HCT116 (cell line): ENCODE data around the gene LRRC53. TPM values are rescaled to one million over a fixed set of nuclear protein-coding genes. Genes with fewer than 3 reads are reported as not detected.

Source experiments
- ATAC-seq: fragments of 200-7000 bp; cut with Tn5 transposase; 2 replicates; pipeline ENCODE4 v1.9.1; 2020; ENCODE audit warnings: mild to moderate bottlenecking, moderate library complexity
- BruUV-seq: library from RNA; stranded (reverse); fragments of 400-500 nt; replicated peaks from 2 replicates; lab custom pipeline; 2021; lab: Mats Ljungman, UMichigan
- CTCF ChIA-PET: fragments of 300-600 bp; sonication (Branson Sonifier 250); formaldehyde crosslinking; loops from one replicate; lab custom pipeline; 2021; ENCODE audit warnings: antibody characterized with exemption; lab: Charles Lee
- POLR2A ChIA-PET: fragments of 300-600, 350-600 bp; sonication (Branson Sonifier 250); formaldehyde crosslinking; loops from one replicate; lab custom pipeline; 2021; ENCODE audit warnings: antibody characterized with exemption; lab: Charles Lee
- RAD21 ChIA-PET, 2 experiments: fragments of 300-600 bp; sonication (Branson Sonifier 250); formaldehyde crosslinking; loops; one replicate each; lab custom pipeline; 2023; ENCODE audit warnings: low total read pairs in 2 of 2; ENCODE audit not compliant: uncharacterized antibody in 2 of 2, unreplicated experiment in 2 of 2, low non-redundant PET in 1 of 2; lab: Charles Lee
- DNase-seq: peaks from one replicate; pipeline ENCODE4 v3.0.0-alpha.2; 2010; ENCODE audit warnings: low read depth, low spot score
- H2AFZ ChIP-seq: fragments of 200-600 bp; shearing (Covaris generic), sonication (generic); 2 replicates; pipeline ENCODE4 v1.6.1; 2017; ENCODE audit warnings: low read depth, mixed run types, mixed read lengths, antibody characterized with exemption, low read length; ENCODE audit not compliant: poor library complexity, severe bottlenecking
- H3K27ac ChIP-seq: 2 replicates; pipeline ENCODE4 v1.5.1; 2012; ENCODE audit warnings: low read depth, low read length
- H3K27me3 ChIP-seq: fragments of 200-600 bp; sonication (generic); 2 replicates; pipeline ENCODE4 v1.6.1; 2016; ENCODE audit warnings: mixed run types, low read length, mixed read lengths; ENCODE audit not compliant: insufficient read depth
- H3K36me3 ChIP-seq, 2 experiments: fragments of 200-500 bp in 1 of 2; fragments of 200-600 bp in 1 of 2; sonication (Bioruptor generic) in 1 of 2; sonication (generic) in 1 of 2; 2 replicates each; pipeline versions ENCODE4 v1.5.1 to v1.6.1; 2014 to 2016; ENCODE audit warnings: low read length in 2 of 2, inconsistent platforms in 1 of 2, mixed read lengths in 1 of 2, mixed run types in 1 of 2; ENCODE audit not compliant: insufficient read depth in 2 of 2, control insufficient read depth in 1 of 2
- H3K4me1 ChIP-seq, 2 experiments: fragments of 200-600 bp in 1 of 2; sonication (generic) in 1 of 2; 2 replicates each; pipeline versions ENCODE4 v1.5.1 to v1.6.1; 2012 to 2017; ENCODE audit warnings: low read length in 2 of 2, inconsistent platforms in 1 of 2, mild to moderate bottlenecking in 1 of 2, mixed read lengths in 1 of 2, mixed run types in 1 of 2, moderate library complexity in 1 of 2; ENCODE audit not compliant: insufficient read depth in 2 of 2, control insufficient read depth in 1 of 2
- H3K4me2 ChIP-seq: fragments of 200-600 bp; sonication (generic); 2 replicates; pipeline ENCODE4 v1.6.1; 2017; ENCODE audit warnings: mixed run types, low read length, mixed read lengths
- H3K4me3 ChIP-seq, 2 experiments: fragments of 200-600 bp in 1 of 2; sonication (generic) in 1 of 2; replicated peaks in 1 of 2; 2 replicates each; pipeline ENCODE4 v1.5.1; 2011 to 2016; ENCODE audit warnings: low read length in 2 of 2, control low read depth in 1 of 2, low read depth in 1 of 2, mild to moderate bottlenecking in 1 of 2, mixed read lengths in 1 of 2, mixed run types in 1 of 2
- H3K79me2 ChIP-seq: fragments of 200-600 bp; sonication (generic); 2 replicates; pipeline ENCODE4 v1.6.1; 2017; ENCODE audit warnings: mild to moderate bottlenecking, mixed run types, low read length, moderate library complexity, mixed read lengths; ENCODE audit not compliant: insufficient read depth
- H3K9ac ChIP-seq: fragments of 200-600 bp; sonication (generic); 2 replicates; pipeline ENCODE4 v1.6.1; 2016; ENCODE audit warnings: low read length, mixed read lengths
- H3K9me2 ChIP-seq: fragments of 200-600 bp; sonication (generic), shearing (Covaris generic); 2 replicates; pipeline ENCODE4 v1.6.1; 2017; ENCODE audit warnings: mixed run types, mild to moderate bottlenecking, moderate library complexity; ENCODE audit not compliant: insufficient read depth
- H3K9me3 ChIP-seq, 2 experiments: fragments of 200-500 bp in 1 of 2; fragments of 200-600 bp in 1 of 2; sonication (Bioruptor generic) in 1 of 2; sonication (generic) in 1 of 2; 2 replicates each; pipeline ENCODE4 v1.6.1; 2014 to 2017; ENCODE audit warnings: low read length in 2 of 2, mixed read lengths in 2 of 2, inconsistent platforms in 1 of 2, low read depth in 1 of 2, mild to moderate bottlenecking in 1 of 2, mixed run types in 1 of 2, moderate library complexity in 1 of 2; ENCODE audit not compliant: control insufficient read depth in 1 of 2, insufficient read depth in 1 of 2
- H4K20me1 ChIP-seq: fragments of 200-600 bp; sonication (generic), shearing (Covaris generic); 2 replicates; pipeline ENCODE4 v1.6.1; 2017; ENCODE audit warnings: mixed run types, mild to moderate bottlenecking, moderate library complexity; ENCODE audit not compliant: insufficient read depth
- CBX3 ChIP-seq: IDR thresholded peaks from 2 replicates; pipeline ENCODE4 v1.6.1; 2012; ENCODE audit warnings: low read depth
- CEBPB ChIP-seq: IDR thresholded peaks from 2 replicates; pipeline ENCODE4 v1.6.1; 2012; ENCODE audit warnings: low read depth
- EGR1 ChIP-seq: IDR thresholded peaks from 2 replicates; pipeline ENCODE4 v1.6.1; 2012; ENCODE audit warnings: low read depth
- ELF1 ChIP-seq: IDR thresholded peaks from 2 replicates; pipeline ENCODE4 v1.6.1; 2012; ENCODE audit warnings: low read depth, borderline replicate concordance
- EZH2 ChIP-seq: fragments of 200-600 bp; sonication (generic); IDR thresholded peaks from 2 replicates; pipeline ENCODE4 v1.6.1; 2017; ENCODE audit warnings: antibody characterized with exemption, mixed run types
- EZH2phosphoT487 ChIP-seq: fragments of 200-600 bp; IDR thresholded peaks from 2 replicates; pipeline ENCODE4 v1.6.1; 2018; ENCODE audit warnings: antibody characterized with exemption, borderline replicate concordance
- JUND ChIP-seq: IDR thresholded peaks from 2 replicates; pipeline ENCODE4 v1.6.1; 2012
- POLR2A ChIP-seq: IDR thresholded peaks from 2 replicates; pipeline ENCODE4 v1.7.0; 2011; ENCODE audit warnings: borderline replicate concordance; ENCODE audit not compliant: insufficient read depth, insufficient read length; ENCODE audit errors: extremely low read depth
- POLR2AphosphoS5 ChIP-seq: IDR thresholded peaks from 2 replicates; pipeline ENCODE4 v1.6.1; 2011; ENCODE audit warnings: mild to moderate bottlenecking, low read depth, low read length, moderate library complexity
- RAD21 ChIP-seq: IDR thresholded peaks from 2 replicates; pipeline ENCODE4 v1.6.1; 2012; ENCODE audit warnings: low read depth, mild to moderate bottlenecking
- SIN3A ChIP-seq: IDR thresholded peaks from 2 replicates; pipeline ENCODE4 v1.6.1; 2012; ENCODE audit warnings: low read depth
- SP1 ChIP-seq: IDR thresholded peaks from 2 replicates; pipeline ENCODE4 v1.6.1; 2012; ENCODE audit warnings: low read depth
- YY1 ChIP-seq: IDR thresholded peaks from 2 replicates; pipeline ENCODE4 v1.6.1; 2011; ENCODE audit warnings: low read length, low read depth, moderate library complexity, mild to moderate bottlenecking; ENCODE audit not compliant: insufficient replicate concordance; ENCODE audit errors: extremely low read depth
- ZFX ChIP-seq: fragments of 450-650 bp; IDR thresholded peaks from 2 replicates; pipeline ENCODE4 v1.6.1; 2017
- ZNF274 ChIP-seq: fragments of 200-500 bp; sonication (Bioruptor generic); IDR thresholded peaks from 2 replicates; pipeline ENCODE4 v1.6.1; 2014; ENCODE audit warnings: mild to moderate bottlenecking, low read depth, low read length, inconsistent platforms
- intact Hi-C: fragments of 100-400 bp; cut with micrococcal nuclease; formaldehyde crosslinking; loops from 2 replicates; pipeline ENCODE4 v1.10.0; 2022
- total RNA-seq: library from RNA; stranded (reverse); gene quantifications from one replicate; pipeline ENCODE4 v1.2.1, GENCODE V29; 2021; ENCODE audit not compliant: unreplicated experiment
- TF ChIP-seq, protein P1 (sequence below): IDR thresholded peaks from 2 replicates; pipeline ENCODE4 v1.6.1; 2012
- TF ChIP-seq, protein P2 (sequence below), 3 experiments: fragments of 200-600 bp in 1 of 3; sonication (generic) in 1 of 3; IDR thresholded peaks in 2 of 3; conservative IDR thresholded peaks in 1 of 3; 2 replicates each; pipeline ENCODE4 v1.5.1; 2012 to 2017; ENCODE audit warnings: low read depth in 2 of 3, low read length in 2 of 3, antibody characterized with exemption in 1 of 3, borderline replicate concordance in 1 of 3, control low read depth in 1 of 3, mild to moderate bottlenecking in 1 of 3, mixed read lengths in 1 of 3, mixed run types in 1 of 3, moderate library complexity in 1 of 3; ENCODE audit not compliant: insufficient read depth in 1 of 3
- TF ChIP-seq, protein P3 (sequence below): IDR thresholded peaks from 2 replicates; pipeline ENCODE4 v1.6.1; 2012
- TF ChIP-seq, protein P4 (sequence below): IDR thresholded peaks from 2 replicates; pipeline ENCODE4 v1.6.1; 2012; ENCODE audit warnings: low read depth

Gene LRRC53
- total RNA-seq, 1 experiment from 2014 or later = not detected

DNA sequence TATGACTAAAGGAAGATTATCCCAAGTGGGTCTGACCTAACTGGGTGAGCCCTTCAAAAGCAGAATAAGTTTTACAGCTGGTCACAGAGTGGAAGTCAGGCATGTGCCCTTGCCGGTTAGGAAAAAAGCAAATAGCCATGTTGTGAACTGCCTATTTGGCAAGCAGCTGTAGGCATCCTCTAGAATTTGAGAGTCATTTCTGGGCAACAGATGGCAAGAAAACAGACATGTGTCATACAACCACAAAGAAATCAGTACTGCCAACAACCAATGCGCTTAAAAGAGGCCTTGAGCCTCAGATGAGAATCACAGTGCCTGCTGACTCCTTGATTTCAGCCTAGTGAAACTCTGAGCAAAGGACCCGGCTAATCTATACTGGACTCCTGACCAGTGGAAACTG, 26.8 kb downstream of the LRRC53 start:
- H3K4me3 ChIP-seq = no peak overlapping the region
- DNase-seq = no peak

More for the DNA sequence above, 26.8 kb downstream of the LRRC53 start:
- Histone ChIP-seq H4K20me1 (no peaks in the 10 kb centered on the region; the same call in 1 of the 2 replicates), H3K9me3 (no peaks in the 10 kb centered on the region), H3K27me3 (peaks cover 18% of the 10 kb centered on the region; the same call in 1 of the 2 replicates), H3K36me3 (no peaks in the 10 kb centered on the region), H3K4me1 (no peaks in the 10 kb centered on the region), H3K9ac (no peak overlapping the region), H3K79me2 (no peaks in the 10 kb centered on the region), H2AFZ (no peak overlapping the region), H3K9me2 (no peaks in the 10 kb centered on the region), H3K27ac (no peak overlapping the region), H3K4me2 (no peak overlapping the region)
- ChIA-PET CTCF (no interaction called here), POLR2A (no interaction called here), RAD21 (no interaction called here)
- BruUV-seq = no TSS peak
- TF ChIP-seq YY1 = no peak
- TF ChIP-seq, protein P1, sequence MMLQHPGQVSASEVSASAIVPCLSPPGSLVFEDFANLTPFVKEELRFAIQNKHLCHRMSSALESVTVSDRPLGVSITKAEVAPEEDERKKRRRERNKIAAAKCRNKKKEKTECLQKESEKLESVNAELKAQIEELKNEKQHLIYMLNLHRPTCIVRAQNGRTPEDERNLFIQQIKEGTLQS = no peak
- no peak for TF ChIP-seq POLR2AphosphoS5
- TF ChIP-seq EGR1 = no peak
- TF ChIP-seq, protein P2, sequence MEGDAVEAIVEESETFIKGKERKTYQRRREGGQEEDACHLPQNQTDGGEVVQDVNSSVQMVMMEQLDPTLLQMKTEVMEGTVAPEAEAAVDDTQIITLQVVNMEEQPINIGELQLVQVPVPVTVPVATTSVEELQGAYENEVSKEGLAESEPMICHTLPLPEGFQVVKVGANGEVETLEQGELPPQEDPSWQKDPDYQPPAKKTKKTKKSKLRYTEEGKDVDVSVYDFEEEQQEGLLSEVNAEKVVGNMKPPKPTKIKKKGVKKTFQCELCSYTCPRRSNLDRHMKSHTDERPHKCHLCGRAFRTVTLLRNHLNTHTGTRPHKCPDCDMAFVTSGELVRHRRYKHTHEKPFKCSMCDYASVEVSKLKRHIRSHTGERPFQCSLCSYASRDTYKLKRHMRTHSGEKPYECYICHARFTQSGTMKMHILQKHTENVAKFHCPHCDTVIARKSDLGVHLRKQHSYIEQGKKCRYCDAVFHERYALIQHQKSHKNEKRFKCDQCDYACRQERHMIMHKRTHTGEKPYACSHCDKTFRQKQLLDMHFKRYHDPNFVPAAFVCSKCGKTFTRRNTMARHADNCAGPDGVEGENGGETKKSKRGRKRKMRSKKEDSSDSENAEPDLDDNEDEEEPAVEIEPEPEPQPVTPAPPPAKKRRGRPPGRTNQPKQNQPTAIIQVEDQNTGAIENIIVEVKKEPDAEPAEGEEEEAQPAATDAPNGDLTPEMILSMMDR (IDR thresholded peaks at IDR 0.05 in 2 of 3, conservative IDR thresholded peaks at IDR 0.05 in 1 of 3; ENCODE audit: borderline replicate concordance in 1 of 3, insufficient read depth in 1 of 3, low read depth in 2 of 3, low read length in 2 of 3) = no peak
- TF ChIP-seq, protein P3, sequence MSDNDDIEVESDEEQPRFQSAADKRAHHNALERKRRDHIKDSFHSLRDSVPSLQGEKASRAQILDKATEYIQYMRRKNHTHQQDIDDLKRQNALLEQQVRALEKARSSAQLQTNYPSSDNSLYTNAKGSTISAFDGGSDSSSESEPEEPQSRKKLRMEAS = no peak
- no peak for TF ChIP-seq ZNF274
- TF ChIP-seq SP1 = no peak
- no peak for TF ChIP-seq CBX3
- no peak for TF ChIP-seq CEBPB
- no peak for TF ChIP-seq POLR2A
- TF ChIP-seq EZH2phosphoT487 = no peak
- TF ChIP-seq RAD21 = no peak
- no peak for TF ChIP-seq ELF1
- no peak for TF ChIP-seq SIN3A
- no peak for TF ChIP-seq JUND
- no peak for TF ChIP-seq EZH2
- TF ChIP-seq, protein P4, sequence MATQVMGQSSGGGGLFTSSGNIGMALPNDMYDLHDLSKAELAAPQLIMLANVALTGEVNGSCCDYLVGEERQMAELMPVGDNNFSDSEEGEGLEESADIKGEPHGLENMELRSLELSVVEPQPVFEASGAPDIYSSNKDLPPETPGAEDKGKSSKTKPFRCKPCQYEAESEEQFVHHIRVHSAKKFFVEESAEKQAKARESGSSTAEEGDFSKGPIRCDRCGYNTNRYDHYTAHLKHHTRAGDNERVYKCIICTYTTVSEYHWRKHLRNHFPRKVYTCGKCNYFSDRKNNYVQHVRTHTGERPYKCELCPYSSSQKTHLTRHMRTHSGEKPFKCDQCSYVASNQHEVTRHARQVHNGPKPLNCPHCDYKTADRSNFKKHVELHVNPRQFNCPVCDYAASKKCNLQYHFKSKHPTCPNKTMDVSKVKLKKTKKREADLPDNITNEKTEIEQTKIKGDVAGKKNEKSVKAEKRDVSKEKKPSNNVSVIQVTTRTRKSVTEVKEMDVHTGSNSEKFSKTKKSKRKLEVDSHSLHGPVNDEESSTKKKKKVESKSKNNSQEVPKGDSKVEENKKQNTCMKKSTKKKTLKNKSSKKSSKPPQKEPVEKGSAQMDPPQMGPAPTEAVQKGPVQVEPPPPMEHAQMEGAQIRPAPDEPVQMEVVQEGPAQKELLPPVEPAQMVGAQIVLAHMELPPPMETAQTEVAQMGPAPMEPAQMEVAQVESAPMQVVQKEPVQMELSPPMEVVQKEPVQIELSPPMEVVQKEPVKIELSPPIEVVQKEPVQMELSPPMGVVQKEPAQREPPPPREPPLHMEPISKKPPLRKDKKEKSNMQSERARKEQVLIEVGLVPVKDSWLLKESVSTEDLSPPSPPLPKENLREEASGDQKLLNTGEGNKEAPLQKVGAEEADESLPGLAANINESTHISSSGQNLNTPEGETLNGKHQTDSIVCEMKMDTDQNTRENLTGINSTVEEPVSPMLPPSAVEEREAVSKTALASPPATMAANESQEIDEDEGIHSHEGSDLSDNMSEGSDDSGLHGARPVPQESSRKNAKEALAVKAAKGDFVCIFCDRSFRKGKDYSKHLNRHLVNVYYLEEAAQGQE = no peak
- no peak for TF ChIP-seq ZFX
- ATAC-seq = no peak
- intact Hi-C loops = no loop called here
